ENCODE results near the gene SYNE1.
"Not testable (repeated sequence)": the region's sequence is repeated elsewhere in the genome, so short reads cannot be mapped to it uniquely, and the experiment has no call there.

Gene SYNE1

DNA sequence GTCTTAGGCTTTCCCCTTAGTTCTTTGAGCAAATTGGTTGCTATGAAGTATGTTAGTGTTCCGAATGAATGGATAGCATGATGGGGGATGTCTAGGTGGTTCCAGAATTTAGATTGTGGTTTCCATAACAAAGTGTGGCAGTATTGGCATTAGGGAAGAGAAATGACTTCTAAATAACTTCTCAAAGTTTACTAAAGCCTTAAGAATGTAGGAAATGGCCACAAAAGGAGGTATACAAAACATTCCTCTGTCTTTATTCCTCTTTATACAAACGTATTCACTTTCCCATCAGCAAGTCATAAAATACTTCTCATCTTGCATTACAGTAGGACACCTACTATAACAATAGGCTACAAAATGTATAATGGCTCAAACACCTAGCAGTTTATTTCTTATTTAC is 550.1 kb downstream of the SYNE1 start:
- no peak for FAIRE-seq
- no peak for DNase-seq (ENCODE audit: insufficient read length, low spot score)

GRCh38 chr6:152086223-152086873 is 550.8 kb downstream of the SYNE1 start:
- no peak for FAIRE-seq

GRCh38 chr6:152085451-152085921 is 551.7 kb downstream of the SYNE1 start:
- FAIRE-seq (no peak), DNase-seq (ENCODE audit: insufficient read length, low spot score) (no peak)

More at GRCh38 chr6:152086223-152086873, 550.8 kb downstream of the SYNE1 start:
- no peak for DNase-seq (ENCODE audit: insufficient read length, low spot score)

GRCh38 chr6:152078804-152079203 is 558.4 kb downstream of the SYNE1 start:
- DNase-seq (ENCODE audit: insufficient read length, low spot score) (no peak), FAIRE-seq (no peak)

- no peak for FAIRE-seq
- no peak for DNase-seq (ENCODE audit: insufficient read length, low spot score)
Measured at GRCh38 chr6:152078001-152078400, 559.2 kb downstream of the SYNE1 start.

GRCh38 chr6:152076242-152076641 is 560.9 kb downstream of the SYNE1 start:
- not testable (repeated sequence) for FAIRE-seq; DNase-seq (ENCODE audit: insufficient read length, low spot score)

- FAIRE-seq (no peak), DNase-seq (ENCODE audit: insufficient read length, low spot score) (no peak)
Measured at GRCh38 chr6:152071843-152072242, 565.3 kb downstream of the SYNE1 start.
